Measurements from ENCODE around the gene PRSS33.

PRSS33 gene

DNA sequence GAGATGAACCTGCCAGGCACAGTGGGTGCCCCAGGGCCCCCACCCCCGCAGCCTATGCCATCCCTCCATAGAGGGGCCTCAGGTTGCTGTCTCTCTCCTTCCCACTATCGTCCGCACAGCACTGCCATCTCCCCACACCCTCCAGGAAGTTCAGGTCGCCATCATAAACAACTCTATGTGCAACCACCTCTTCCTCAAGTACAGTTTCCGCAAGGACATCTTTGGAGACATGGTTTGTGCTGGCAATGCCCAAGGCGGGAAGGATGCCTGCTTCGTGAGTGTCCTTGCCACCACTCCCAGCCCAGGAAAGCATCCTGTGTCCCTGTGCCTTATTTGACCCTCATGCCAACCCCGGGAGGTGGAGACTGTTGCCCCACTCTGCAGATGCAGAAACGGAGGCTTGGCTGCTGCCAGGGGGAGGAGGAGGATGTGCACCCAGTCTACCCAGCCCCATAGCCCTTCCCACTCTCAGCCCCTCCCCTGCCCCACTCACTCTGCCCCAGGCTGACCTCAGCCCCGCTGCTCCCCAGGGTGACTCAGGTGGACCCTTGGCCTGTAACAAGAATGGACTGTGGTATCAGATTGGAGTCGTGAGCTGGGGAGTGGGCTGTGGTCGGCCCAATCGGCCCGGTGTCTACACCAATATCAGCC, 33.6 kb upstream of the PRSS33 start:
- DNase-seq (ENCODE audit: low read depth in 2 of 2, low spot score in 1 of 2): no peak

DNA sequence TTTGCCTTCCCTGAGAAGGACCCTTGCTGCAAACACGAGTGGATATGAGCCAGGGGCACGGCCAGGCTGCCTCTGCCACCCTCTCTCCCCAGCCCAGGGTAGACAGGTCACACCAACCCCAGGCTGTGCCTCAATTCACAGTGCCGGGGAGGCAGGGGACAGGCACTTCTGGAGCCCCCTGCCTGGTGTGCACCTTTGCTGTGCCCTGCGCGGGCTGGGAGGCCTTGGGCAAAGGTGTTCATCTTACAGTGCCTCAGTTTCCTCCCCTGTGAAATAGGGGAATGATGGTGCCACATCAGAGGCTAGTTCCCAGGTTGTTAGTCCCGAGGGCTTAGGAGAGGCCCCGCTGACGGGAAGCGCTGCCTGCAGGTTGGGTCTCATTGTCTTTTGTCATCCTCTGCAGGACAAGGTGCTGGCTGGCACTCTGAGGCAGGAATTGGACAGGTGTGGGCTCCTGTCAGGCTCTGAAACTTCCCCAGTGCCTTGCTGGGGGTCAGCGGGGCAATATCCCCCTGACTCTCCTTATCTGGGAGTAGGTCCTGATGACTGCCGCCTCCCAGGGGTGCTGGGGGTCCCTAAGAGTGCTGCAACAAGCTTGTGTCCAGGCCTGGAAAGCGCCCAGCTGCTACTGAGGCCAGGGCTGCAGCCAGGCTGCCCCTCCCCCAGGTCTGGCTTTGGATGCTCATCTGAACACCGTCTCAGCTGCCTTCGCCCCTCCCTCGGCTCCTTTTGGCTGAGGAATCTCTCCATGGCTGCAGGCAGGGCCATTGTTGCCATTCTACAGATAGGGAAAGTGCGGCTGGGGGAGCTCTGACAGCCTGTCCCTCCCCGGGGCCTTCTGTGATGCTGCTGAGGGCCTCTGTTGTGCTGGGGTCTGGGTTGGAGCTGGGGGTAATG, 32.8 kb upstream of the PRSS33 start:
- DNase-seq (ENCODE audit: low read depth in 2 of 2, low spot score in 1 of 2): no peak

DNA sequence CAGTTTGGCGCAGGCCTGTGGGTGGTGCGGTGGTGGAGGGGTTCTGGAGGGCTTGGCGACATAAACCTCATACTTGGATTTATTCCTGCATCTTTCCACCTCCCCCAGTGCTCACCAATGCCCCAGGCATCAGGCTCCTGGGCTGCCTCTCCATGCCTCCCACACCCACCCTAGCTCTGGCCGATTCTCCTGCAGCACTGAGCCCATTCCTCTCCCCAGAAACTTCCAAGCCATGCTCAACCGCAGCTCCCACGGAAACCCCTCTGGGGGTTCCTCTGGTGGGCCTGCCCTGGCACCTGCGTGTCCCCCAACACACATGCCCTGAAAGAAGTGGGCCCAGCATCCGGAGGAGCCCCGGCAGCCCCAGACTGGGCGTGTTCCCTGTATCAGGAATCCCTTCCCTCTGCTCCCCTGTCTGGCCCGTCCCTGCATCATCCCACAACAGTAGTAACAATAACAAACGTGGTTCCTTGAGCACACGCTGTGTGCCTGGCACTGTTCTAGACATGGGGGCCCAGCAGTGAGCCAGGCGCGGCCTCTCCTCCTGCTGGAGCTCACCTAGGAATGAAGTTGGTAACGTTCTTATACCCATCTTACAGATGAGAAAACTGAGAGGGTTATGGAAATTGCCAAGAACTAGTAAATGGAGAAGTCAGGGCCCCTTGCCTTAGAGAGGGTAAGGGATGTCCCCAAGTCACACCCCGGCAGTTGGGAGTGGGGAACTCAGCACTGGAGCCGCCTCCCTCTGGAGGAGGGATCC, 32.0 kb upstream of the PRSS33 start:
- DNase-seq (ENCODE audit: low read depth in 2 of 2, low spot score in 1 of 2): no peak

DNA sequence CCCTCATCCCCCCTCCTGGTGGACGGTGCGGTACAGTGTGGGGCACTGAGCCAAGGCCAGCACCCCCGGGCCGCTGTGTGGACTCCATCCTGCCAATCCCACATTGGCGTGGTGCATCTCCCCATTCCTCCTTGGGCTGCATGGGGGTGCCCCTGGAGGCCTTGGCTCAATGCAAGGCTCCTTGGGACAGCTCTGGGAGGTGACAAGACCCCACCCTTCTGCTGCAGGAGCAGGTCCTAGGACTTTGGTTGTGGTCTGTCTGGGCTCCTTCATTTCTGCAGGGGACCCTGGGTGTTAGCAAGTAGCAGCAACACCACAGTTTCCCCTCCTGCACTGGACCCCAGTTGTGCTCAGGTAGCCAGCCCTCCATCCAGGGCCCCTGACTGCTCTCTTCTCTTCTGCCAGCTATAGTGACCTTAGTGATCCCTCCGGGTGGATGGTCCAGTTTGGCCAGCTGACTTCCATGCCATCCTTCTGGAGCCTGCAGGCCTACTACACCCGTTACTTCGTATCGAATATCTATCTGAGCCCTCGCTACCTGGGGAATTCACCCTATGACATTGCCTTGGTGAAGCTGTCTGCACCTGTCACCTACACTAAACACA, 31.0 kb upstream of the PRSS33 start:
- no peak for DNase-seq (ENCODE audit: low read depth in 2 of 2, low spot score in 1 of 2)

DNA sequence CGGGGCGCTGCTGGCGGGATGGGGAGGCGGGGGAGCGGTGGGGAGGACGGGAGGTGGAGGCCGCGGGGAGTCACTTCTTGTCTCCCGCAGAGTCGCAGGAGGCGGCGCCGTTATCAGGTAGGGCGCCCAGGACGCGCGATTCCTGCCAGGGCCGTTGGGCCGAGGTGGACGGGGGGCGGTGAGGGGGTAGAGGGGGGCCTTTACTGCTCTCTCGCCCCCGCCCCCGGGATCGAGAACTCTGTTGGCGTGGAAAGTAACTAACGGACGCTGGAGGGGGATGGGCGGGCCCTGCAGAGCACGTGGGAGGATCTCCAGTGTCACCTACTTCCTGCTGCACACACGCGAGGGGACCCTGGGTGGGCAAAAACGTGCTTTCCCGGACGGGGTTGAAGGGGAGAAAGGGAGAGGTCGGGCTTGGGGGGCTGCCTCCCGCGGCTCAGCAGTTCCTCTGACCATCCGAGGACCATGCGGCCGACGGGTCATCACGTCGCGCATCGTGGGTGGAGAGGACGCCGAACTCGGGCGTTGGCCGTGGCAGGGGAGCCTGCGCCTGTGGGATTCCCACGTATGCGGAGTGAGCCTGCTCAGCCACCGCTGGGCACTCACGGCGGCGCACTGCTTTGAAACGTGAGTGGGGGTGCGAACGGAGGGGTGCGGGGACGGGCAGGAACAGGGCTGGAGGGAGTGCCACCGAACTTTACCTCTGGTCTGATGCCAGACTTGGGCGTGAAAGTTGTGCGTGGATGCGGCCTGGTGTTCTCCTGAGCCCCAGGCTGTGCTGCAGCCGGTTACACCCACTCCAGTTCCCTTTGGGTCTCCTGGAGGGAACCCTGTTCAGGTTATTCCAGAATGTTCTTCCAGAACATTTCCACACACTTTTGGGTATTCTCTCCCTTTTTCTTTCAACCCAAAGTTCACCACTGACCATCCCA, 30.2 kb upstream of the PRSS33 start:
- no peak for DNase-seq (ENCODE audit: low read depth in 2 of 2, low spot score in 1 of 2)

DNA sequence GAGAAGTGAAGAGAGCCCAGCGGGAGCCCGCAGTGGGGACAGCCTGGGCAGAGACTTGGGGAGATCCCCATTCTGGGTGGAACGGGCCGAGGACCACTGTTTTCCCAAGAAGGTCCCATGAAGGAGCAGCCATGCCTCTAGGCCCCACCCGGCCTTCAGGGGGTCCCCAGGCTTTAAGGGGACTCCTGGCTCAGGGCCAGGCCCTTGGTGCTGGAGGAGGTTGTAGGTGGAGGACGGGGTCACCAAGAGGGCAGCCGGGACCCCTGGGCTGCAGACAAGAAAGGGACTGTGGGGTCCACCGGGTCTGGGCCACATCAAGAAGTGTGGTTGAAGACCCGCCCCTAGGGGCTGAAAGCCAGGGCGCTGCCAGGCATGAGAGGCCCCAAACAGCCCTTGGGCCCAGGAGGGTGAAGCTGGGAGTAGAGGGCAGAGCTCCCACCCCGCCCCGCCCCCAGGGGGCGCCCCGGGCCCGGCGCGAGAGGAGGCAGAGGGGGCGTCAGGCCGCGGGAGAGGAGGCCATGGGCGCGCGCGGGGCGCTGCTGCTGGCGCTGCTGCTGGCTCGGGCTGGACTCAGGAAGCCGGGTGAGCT, 29.5 kb upstream of the PRSS33 start, which contains the start of gene PRSS21:
PRSS21 (plus strand) TSS at position 487 of the 589 bp plus-strand sequence; CDS start at position 519, 32 bp downstream.
- DNase-seq (ENCODE audit: low read depth in 2 of 2, low spot score in 1 of 2): no peak

DNA sequence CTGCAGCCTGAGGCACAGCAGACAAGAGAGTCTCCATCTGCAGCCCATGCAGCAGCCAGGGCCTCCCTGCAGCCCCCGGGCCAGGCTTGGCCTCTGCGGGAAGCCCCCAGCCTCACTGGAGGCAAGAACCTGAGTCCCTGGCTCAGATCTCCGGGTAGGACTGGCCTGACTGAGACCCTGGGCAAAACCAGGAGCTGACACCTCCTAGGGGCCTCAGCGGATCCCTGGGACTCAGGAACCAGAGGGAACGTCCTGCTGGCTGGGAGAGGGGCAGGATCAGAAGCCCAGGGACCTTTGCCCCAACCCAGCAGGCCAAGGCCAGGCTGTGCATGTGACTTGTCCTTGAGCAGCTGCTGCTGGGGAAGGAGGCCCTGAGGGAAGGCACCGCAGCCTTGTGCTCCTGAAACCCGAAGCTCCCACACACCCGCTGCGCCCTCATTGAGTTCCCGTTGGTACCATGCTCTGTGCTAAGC, 28.0 kb upstream of the PRSS33 start:
- DNase-seq (ENCODE audit: low read depth in 2 of 2, low spot score in 1 of 2): no peak

DNA sequence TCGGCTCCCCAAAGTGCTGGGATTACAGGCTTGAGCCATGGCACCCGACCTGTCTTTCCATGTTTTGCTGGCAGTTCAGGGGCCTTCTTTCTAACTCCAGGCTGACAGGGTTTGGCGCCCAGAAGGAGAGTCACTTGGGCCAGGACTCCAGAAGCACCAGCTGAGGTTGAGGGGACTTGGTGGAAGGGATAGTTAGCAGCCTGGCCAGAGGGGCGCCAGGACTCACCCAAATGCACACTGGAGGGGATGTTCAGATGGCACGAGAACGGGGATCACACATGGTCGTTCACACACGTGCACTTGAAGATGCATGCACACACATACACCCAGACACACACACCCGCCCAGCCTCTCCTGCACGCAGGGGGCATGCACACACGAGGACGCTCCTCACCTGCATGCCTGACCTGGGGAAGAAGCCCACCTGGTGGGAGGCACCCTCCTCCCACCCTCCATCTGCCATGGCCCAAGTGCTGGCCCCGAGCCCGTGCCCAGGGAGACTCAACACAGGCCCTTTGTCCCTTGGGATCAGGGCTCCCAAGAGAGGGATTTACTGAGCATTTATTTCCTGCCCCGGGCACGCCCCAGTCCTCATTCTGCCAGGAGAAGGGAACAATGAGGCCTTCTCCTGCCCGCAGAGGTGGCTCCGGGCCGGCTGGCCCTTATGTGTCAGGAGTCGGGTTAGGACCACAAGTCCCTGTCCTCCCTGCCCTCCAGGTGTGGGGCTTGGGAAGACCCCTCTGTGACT, 27.4 kb upstream of the PRSS33 start:
- no peak for DNase-seq (ENCODE audit: low read depth in 2 of 2, low spot score in 1 of 2)

DNA sequence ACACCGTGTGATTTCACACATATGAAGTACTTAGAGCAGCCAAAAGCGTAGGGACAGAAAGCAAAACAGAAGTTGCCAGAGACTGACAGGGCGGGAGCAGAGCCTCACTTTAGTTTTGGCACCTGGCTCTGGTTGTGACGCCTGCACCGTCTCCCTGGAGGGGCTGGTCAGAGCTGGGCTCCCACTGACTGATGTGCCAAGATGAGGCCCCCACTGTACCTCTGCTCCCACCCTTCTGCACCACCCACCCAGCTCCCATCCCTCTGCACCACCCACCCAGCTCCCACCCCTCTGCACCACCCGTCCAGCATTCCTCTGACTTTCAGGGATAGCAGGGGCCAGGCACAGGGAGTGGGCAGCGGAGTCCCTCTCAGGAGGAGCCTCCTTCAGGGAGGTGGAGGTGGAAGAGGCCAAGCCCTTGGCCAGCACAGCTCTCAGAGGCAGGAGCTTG, 26.4 kb upstream of the PRSS33 start:
- DNase-seq (ENCODE audit: low read depth in 2 of 2, low spot score in 1 of 2): no peak

DNA sequence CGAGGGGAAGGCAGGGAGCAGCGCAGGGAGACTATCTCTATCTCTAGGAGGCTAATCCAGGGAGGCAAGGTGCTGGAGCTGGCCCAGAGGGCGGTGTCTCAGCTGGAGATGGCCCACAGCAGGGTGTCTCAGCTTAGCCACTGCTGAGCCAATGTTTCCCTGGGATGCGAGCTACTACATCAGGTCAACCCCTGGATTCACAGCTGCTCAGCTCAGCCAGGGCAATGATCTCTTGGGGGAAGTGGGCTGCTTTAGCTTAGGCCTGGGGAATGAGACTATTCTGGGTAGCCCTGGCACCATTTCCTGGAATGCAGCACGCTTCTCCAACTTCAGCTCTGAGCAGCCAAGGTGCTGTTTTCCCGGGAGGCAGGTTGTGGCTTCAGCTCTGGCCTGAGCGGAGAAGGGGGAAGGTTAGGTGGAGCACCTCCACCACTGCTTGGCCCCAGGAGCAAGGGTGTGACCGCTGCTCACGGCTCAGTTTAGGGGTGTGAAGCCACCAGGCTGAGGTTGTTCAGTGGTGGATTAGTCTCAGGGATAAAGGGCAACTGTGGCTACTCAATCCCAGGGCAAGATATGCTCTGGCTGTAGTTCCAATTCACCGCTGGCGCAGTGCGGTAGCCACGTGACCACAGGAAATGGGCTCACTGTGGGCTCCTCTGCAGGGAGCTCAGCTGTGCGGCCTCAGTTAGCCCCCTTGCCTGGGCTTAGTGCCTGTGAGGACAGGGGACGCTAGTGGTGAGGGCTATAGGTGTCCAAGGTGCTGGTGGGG, 24.5 kb upstream of the PRSS33 start:
- no peak for DNase-seq (ENCODE audit: low read depth in 2 of 2, low spot score in 1 of 2)

DNA sequence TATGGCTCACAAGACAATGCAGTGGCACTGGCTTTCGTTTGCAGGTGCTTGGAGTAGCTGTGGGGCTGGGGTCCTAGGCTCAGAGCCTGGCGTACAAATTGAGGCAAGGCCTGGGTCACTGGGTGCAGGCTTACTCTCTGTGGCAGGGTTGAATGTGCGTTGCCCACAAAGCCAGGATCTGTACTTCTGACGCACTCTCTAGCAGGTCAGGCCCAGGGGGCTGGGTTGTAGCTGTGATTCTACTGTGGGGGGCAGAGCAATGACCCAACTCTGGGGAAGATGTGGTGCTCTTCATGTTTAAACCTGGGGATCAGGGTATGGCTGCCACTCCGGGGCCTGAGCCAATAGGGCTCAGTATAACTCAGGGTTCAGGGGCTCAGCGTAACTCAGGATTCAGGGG, 23.3 kb upstream of the PRSS33 start:
- DNase-seq (ENCODE audit: low read depth in 2 of 2, low spot score in 1 of 2): no peak

DNA sequence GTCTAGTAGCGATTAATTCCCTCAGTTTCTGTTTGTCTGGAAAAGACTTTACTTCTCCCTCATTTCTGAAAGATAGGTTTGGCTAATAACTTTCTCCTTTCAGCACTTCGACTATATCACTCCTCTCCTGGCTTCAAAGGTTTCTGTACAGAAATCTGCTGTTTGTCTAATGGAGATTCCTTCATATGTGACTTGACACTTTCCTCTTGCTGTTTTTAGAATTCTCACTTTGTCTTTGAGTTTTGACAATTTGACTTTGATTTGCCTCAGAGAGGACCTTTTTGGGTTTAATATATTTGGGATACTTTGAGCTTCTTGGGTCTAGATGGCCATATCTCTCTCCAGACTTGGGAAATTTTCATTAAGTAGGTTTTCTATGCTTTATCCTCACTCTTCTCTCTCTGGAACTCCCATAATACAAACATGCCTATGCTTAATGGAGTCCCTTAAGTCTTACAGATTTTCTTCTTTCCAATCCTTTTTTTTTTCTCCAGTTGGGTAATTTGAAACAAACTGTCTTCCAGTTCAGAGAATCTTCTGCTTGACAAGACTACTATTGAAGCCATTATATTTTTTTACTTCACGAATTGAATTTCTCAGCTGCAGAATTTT, 21.9 kb upstream of the PRSS33 start:
- DNase-seq (ENCODE audit: low read depth in 2 of 2, low spot score in 1 of 2): no peak

DNA sequence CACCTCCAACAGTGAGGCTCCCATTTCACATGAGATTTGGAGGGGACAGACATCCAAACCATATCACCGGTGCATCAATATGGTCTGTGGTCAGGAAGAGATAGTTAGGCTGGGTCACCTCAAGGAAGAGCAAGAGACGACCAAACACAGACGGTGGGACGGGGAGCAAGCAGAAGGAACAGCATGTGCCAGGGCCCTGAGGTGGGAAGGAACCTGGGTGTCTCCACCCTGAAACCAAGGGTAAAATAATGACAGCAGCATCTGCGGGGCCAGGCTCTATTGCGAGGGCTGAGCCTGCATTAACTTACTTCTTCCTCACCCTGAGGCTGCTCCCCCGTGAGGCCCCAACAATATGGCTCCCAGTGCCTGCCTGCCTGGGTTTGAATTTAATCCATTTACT, 20.8 kb upstream of the PRSS33 start:
- no peak for DNase-seq (ENCODE audit: low read depth in 2 of 2, low spot score in 1 of 2)

DNA sequence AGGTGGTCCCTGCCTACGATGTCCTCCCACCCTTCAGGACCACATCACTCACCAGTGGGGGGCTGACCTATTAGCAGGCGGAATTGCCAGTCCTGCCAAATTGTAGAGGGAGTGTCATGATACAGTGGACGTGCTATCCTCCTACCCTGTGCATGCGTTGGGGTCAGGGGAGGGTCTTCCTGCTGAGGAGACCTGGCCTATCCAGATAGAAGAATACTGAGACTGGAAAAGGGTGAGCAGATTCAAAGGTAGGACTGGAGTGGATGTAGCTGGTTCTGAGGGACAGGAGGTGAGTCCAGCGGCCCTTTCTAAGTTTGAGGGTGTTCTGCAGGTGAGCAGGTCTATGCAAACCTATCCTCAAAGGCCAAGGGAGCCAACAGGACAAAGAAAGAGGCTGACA, 18.9 kb upstream of the PRSS33 start:
- no peak for DNase-seq (ENCODE audit: low read depth in 2 of 2, low spot score in 1 of 2)

DNA sequence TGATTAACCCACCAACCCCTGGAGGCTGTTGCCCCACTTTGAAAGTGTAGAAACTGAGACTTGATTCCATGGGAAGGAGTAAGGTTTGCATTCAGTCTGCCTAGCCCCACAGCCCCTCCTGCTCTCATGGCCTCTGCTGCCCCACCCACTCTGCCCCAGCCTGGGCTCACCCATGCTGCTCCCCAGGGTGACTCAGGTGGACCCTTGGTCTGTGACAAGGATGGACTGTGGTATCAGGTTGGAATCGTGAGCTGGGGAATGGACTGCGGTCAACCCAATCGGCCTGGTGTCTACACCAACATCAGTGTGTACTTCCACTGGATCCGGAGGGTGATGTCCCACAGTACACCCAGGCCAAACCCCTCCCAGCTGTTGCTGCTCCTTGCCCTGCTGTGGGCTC, 17.4 kb upstream of the PRSS33 start:
- no peak for DNase-seq (ENCODE audit: low read depth in 2 of 2, low spot score in 1 of 2)

DNA sequence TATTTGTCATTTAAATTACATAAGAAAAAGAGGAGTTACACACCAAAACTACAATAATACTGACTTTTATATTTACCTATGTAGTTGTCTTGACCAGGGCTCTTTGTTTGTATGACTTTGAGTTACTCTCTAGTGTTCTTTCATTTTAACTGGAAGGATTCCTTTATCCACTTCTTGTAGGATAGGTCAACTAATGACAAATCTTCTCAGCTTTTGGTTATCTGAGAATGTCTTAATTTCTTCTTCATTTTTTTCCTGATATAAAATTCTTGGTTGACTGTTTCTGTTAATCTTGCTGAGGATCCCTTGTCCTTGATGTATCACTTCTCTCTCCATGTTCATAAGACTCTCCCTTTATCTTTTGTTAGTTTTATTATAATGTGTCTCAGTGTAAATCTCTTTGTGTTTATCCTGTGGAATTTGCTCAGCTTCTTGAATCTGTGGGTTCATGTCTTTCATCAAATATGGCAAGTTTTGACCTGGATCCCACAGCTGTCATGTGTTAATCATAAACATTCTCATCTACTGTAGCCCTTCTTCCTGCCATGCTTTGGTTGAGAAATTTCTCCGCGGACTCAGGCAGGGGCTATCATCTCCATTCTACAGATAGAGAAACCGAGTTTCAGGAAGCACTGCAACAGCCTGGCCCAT, 16.3 kb upstream of the PRSS33 start:
- DNase-seq (ENCODE audit: low read depth in 2 of 2, low spot score in 1 of 2): no peak

DNA sequence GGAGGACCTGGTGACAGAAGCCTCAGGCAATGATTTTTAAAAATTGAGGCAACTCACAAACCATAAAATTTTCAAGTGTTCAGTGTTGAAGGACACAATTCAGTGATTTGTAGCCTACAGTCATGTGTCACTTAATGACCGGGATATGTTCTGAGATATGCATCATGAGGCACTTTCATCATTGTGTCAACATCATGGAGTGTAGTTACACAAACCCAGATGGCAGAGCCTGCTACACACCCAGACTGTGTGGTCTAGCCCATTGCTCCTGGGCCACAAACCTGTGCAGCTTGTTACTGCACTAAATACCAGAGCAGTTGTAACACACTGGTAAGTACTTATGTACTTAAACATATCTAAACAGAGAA, 12.5 kb upstream of the PRSS33 start:
- DNase-seq (ENCODE audit: low read depth in 2 of 2, low spot score in 1 of 2): no peak
